H1 (cell line): ENCODE results near the gene IL6R. TPM values are rescaled to one million over a fixed set of nuclear protein-coding genes. Genes with fewer than 3 reads are reported as not detected.

Source experiments
- CTCF ChIA-PET: fragments of 300-600 bp; sonication (Branson Sonifier 250); formaldehyde crosslinking; loops from one replicate; lab custom pipeline; 2021; ENCODE audit not compliant: partially characterized antibody; lab: Charles Lee
- POLR2A ChIA-PET: fragments of 300-600 bp; sonication (Branson Sonifier 250); formaldehyde crosslinking; loops from one replicate; lab custom pipeline; 2021; ENCODE audit warnings: inconsistent platforms; ENCODE audit not compliant: partially characterized antibody; lab: Charles Lee
- DNase-seq, 2 experiments: peaks; one replicate each; pipeline versions ENCODE4 v3.0.0 to v3.0.0-alpha.2; 2010 to 2022; ENCODE audit warnings: low spot score in 2 of 2, low read depth in 1 of 2, mixed read lengths in 1 of 2
- FAIRE-seq: peaks from 2 replicates; lab custom pipeline; 2011; peaks lifted over from hg19 to GRCh38; lab: Jason Lieb, UNC
- H2AFZ ChIP-seq: 2 replicates; pipeline ENCODE4 v1.8.1; 2012; ENCODE audit warnings: low read length, inconsistent platforms
- H2AK5ac ChIP-seq: 2 replicates; pipeline ENCODE4 v1.6.1; 2013; ENCODE audit warnings: low read depth, low read length
- H2BK120ac ChIP-seq: replicated peaks from 2 replicates; pipeline ENCODE3; 2013; ENCODE audit warnings: low read depth, low read length, inconsistent platforms
- H2BK12ac ChIP-seq: 2 replicates; pipeline ENCODE4 v1.6.1; 2013; ENCODE audit warnings: low read depth, low read length
- H2BK15ac ChIP-seq: 2 replicates; pipeline ENCODE4 v1.6.1; 2013; ENCODE audit warnings: low read length
- H2BK20ac ChIP-seq: 2 replicates; pipeline ENCODE4 v1.6.1; 2013; ENCODE audit warnings: low read length
- H2BK5ac ChIP-seq: 2 replicates; pipeline ENCODE4 v1.6.1; 2013; ENCODE audit warnings: low read depth, low read length
- H3K14ac ChIP-seq: 2 replicates; pipeline ENCODE4 v1.6.1; 2013; ENCODE audit warnings: inconsistent platforms; ENCODE audit not compliant: insufficient read length
- H3K18ac ChIP-seq: 2 replicates; pipeline ENCODE4 v1.6.1; 2013; ENCODE audit warnings: low read length; ENCODE audit errors: extremely low read depth
- H3K23ac ChIP-seq: 2 replicates; pipeline ENCODE4 v1.6.1; 2013; ENCODE audit warnings: inconsistent platforms; ENCODE audit not compliant: insufficient read length
- H3K23me2 ChIP-seq: 2 replicates; pipeline ENCODE4 v1.6.1; 2013; ENCODE audit warnings: low read depth, low read length
- H3K27ac ChIP-seq: 2 replicates; pipeline ENCODE4 v1.6.1; 2011; ENCODE audit warnings: low read depth, low read length, inconsistent platforms
- H3K27me3 ChIP-seq, 4 experiments: replicated peaks in 1 of 4; 1 replicate in 1 of 4; 2 replicates in 3 of 4; pipeline versions ENCODE4 v1.6.1 to v1.8.1; 2011 to 2013; ENCODE audit warnings: low read length in 3 of 4, mild to moderate bottlenecking in 3 of 4, inconsistent platforms in 2 of 4, mixed read lengths in 2 of 4, moderate library complexity in 1 of 4; ENCODE audit not compliant: control insufficient read depth in 3 of 4, insufficient read depth in 3 of 4; ENCODE audit errors: extremely low read depth in 1 of 4
- H3K36me3 ChIP-seq, 4 experiments: 2 replicates each; pipeline versions ENCODE4 v1.6.1 to v1.8.1; 2011 to 2013; ENCODE audit warnings: mild to moderate bottlenecking in 4 of 4, low read length in 3 of 4, moderate library complexity in 2 of 4, control low read depth in 1 of 4, inconsistent platforms in 1 of 4; ENCODE audit not compliant: insufficient read depth in 4 of 4, control insufficient read depth in 2 of 4
- H3K4ac ChIP-seq: replicated peaks from 2 replicates; pipeline ENCODE3; 2013; ENCODE audit warnings: low read length, low read depth, mixed read lengths, inconsistent platforms; ENCODE audit not compliant: insufficient read length
- H3K4me1 ChIP-seq, 4 experiments: replicated peaks in 1 of 4; 1 replicate in 1 of 4; 2 replicates in 3 of 4; pipeline versions ENCODE4 v1.6.1 to v1.8.1; 2011 to 2013; ENCODE audit warnings: low read length in 3 of 4, inconsistent platforms in 2 of 4, mixed read lengths in 1 of 4; ENCODE audit not compliant: insufficient read depth in 4 of 4, control insufficient read depth in 3 of 4
- H3K4me2 ChIP-seq, 2 experiments: 2 replicates each; pipeline versions ENCODE4 v1.6.1 to v1.8.1; 2011 to 2013; ENCODE audit warnings: low read depth in 2 of 2, low read length in 2 of 2, control low read depth in 1 of 2, inconsistent platforms in 1 of 2, mild to moderate bottlenecking in 1 of 2; ENCODE audit not compliant: insufficient read depth in 1 of 2
- H3K4me3 ChIP-seq, 4 experiments: fragments of 200-600, 300-600 bp in 1 of 4; sonication (generic), shearing (Covaris generic), sonication (Bioruptor Twin) in 1 of 4; 2 replicates each; pipeline versions ENCODE4 v1.5.1 to v1.8.1; 2011 to 2016; ENCODE audit warnings: low read length in 4 of 4, low read depth in 3 of 4, control low read depth in 2 of 4, inconsistent platforms in 2 of 4, mild to moderate bottlenecking in 2 of 4, mixed read lengths in 1 of 4, moderate library complexity in 1 of 4; ENCODE audit not compliant: insufficient read depth in 2 of 4; ENCODE audit errors: extremely low read depth in 1 of 4
- H3K56ac ChIP-seq: replicated peaks from 2 replicates; pipeline ENCODE3; 2013; ENCODE audit warnings: low read depth, mild to moderate bottlenecking, mixed read lengths, low read length, inconsistent platforms; ENCODE audit not compliant: insufficient read length
- H3K79me1 ChIP-seq: 2 replicates; pipeline ENCODE4 v1.6.1; 2013; ENCODE audit warnings: low read depth, low read length, control low read depth
- H3K79me2 ChIP-seq, 2 experiments: 2 replicates each; pipeline versions ENCODE4 v1.6.1 to v1.8.1; 2012 to 2013; ENCODE audit warnings: low read length in 2 of 2, mild to moderate bottlenecking in 2 of 2, inconsistent platforms in 1 of 2; ENCODE audit not compliant: insufficient read depth in 2 of 2, control insufficient read depth in 1 of 2
- H3K9ac ChIP-seq, 4 experiments: replicated peaks in 1 of 4; 1 replicate in 1 of 4; 2 replicates in 3 of 4; pipeline versions ENCODE4 v1.6.1 to v1.8.1; 2011 to 2013; ENCODE audit warnings: low read depth in 3 of 4, low read length in 3 of 4, control low read depth in 2 of 4, mild to moderate bottlenecking in 2 of 4, moderate library complexity in 2 of 4, inconsistent platforms in 1 of 4; ENCODE audit errors: extremely low read depth in 1 of 4
- H3K9me3 ChIP-seq, 2 experiments: 2 replicates each; pipeline versions ENCODE4 v1.6.1 to v1.8.1; 2012 to 2013; ENCODE audit warnings: mild to moderate bottlenecking in 2 of 2, moderate library complexity in 2 of 2, control low read depth in 1 of 2, inconsistent platforms in 1 of 2, low read depth in 1 of 2, low read length in 1 of 2, mixed read lengths in 1 of 2; ENCODE audit not compliant: insufficient read depth in 2 of 2
- H4K20me1 ChIP-seq, 2 experiments: replicated peaks in 1 of 2; 2 replicates each; pipeline versions ENCODE3 to v1.8.1; 2011 to 2013; ENCODE audit warnings: inconsistent platforms in 2 of 2, low read length in 2 of 2, mild to moderate bottlenecking in 1 of 2; ENCODE audit not compliant: insufficient read depth in 2 of 2, control insufficient read depth in 1 of 2
- H4K5ac ChIP-seq: 2 replicates; pipeline ENCODE4 v1.6.1; 2013; ENCODE audit warnings: low read length, low read depth, mixed read lengths, inconsistent platforms; ENCODE audit not compliant: insufficient read length
- H4K8ac ChIP-seq: 2 replicates; pipeline ENCODE4 v1.8.0; 2013; ENCODE audit warnings: mild to moderate bottlenecking, moderate library complexity, low read length, inconsistent platforms; ENCODE audit not compliant: insufficient read depth; ENCODE audit errors: extremely low read depth
- H4K91ac ChIP-seq: replicated peaks from 2 replicates; pipeline ENCODE3; 2013; ENCODE audit warnings: low read length, mixed read lengths, inconsistent platforms; ENCODE audit not compliant: insufficient read length
- CBX5 ChIP-seq: fragments of 300-800, 300-1000 bp; sonication (generic); IDR thresholded peaks from 2 replicates; pipeline ENCODE4 v1.7.1; 2016; ENCODE audit warnings: antibody characterized with exemption, low read length, low read depth
- CTBP2 ChIP-seq: IDR thresholded peaks from 2 replicates; pipeline ENCODE4 v1.7.0; 2011; ENCODE audit warnings: borderline replicate concordance, mild to moderate bottlenecking, moderate library complexity, mixed read lengths, low read length; ENCODE audit not compliant: insufficient read depth, insufficient read length
- HDAC2 ChIP-seq, 2 experiments: fragments of 300-600 bp in 1 of 2; sonication (generic) in 1 of 2; IDR thresholded peaks; 2 replicates each; pipeline ENCODE4 v1.6.1; 2011 to 2012; ENCODE audit warnings: low read depth in 2 of 2, low read length in 2 of 2, mild to moderate bottlenecking in 2 of 2, moderate library complexity in 2 of 2, borderline replicate concordance in 1 of 2, inconsistent platforms in 1 of 2
- KDM1A ChIP-seq: fragments of 200-600, 300-600 bp; sonication (generic); IDR thresholded peaks from 2 replicates; pipeline ENCODE4 v1.7.1; 2016; ENCODE audit warnings: mild to moderate bottlenecking, low read length, borderline replicate concordance
- POLR2A ChIP-seq, 2 experiments: IDR thresholded peaks; 1 replicate in 1 of 2; 2 replicates in 1 of 2; pipeline ENCODE4 v1.6.1; 2011; ENCODE audit warnings: low read depth in 2 of 2, low read length in 2 of 2, mild to moderate bottlenecking in 2 of 2; ENCODE audit errors: control extremely low read depth in 1 of 2
- TAF1 ChIP-seq: IDR thresholded peaks from 2 replicates; pipeline ENCODE4 v1.6.1; 2011; ENCODE audit warnings: mild to moderate bottlenecking, low read depth, low read length
- TAF7 ChIP-seq: optimal IDR thresholded peaks from 2 replicates; pipeline ENCODE3; 2011; ENCODE audit warnings: low read depth, mild to moderate bottlenecking, inconsistent platforms, low read length, moderate library complexity, borderline replicate concordance
- WGBS, 2 experiments: shearing (Covaris generic) in 1 of 2; methylation state at CpG; one replicate each; pipeline versions ENCODE4 v1.1.6 to v1.1.7; 2013 to 2015; ENCODE audit warnings: low lambda C conversion rate in 2 of 2, mixed read lengths in 2 of 2, inconsistent platforms in 1 of 2, low coverage in 1 of 2, missing lambda C conversion rate in 1 of 2; ENCODE audit not compliant: insufficient replicate concordance in 2 of 2, insufficient coverage in 1 of 2, insufficient read length in 1 of 2; ENCODE audit errors: extremely low coverage in 1 of 2, missing lambda C conversion rate in 1 of 2; 5-methylcytosine and 5-hydroxymethylcytosine counted together
- polyA plus RNA-seq, 7 experiments: library from polyadenylated mRNA; depleted of rRNA in 3 of 7; stranded (reverse) in 5 of 7; unstranded in 2 of 7; fragments of >200 nt in 5 of 7; fragments of 200-250 nt in 2 of 7; gene quantifications; 1 replicate in 5 of 7; 2 replicates in 1 of 7; 4 replicates in 1 of 7; pipeline versions ENCODE4 v1.2.1 to v1.2.3, GENCODE V29; 2011 to 2013; ENCODE audit warnings: missing spikeins in 2 of 7, mixed read lengths in 2 of 7
- total RNA-seq: library from RNA; stranded (reverse); fragmentation: NEBNext Ultra II Directional; extraction: Animal tissue kit (Norgen Biotek cat#: 25700); gene quantifications from 2 replicates; pipeline ENCODE4 v1.2.1, GENCODE V29; 2021

Gene IL6R
- total and polyA plus RNA-seq, 2 of the 8 experiments (the other 6 are each of a cell fraction or from before 2014, with no cell fraction given), result 2.3 to 3.0 TPM

GRCh38 chr1:154391086-154391770 lies 13.9 kb upstream of the IL6R start:
- Histone ChIP-seq H3K23ac (no peak overlapping the region), H3K4me1 (no peaks in the 10 kb centered on the region), H3K18ac (no peak overlapping the region), H3K4me2 (no peak overlapping the region), H2BK20ac (no peak overlapping the region), H2BK12ac (no peak overlapping the region), H2AFZ (0 out of 2 replicates have a peak overlapping the region, but pooled peaks have one; percentile 62), H3K23me2 (no peaks in the 10 kb centered on the region), H2AK5ac (no peak overlapping the region), H4K8ac (no peak overlapping the region), H3K36me3 (no peaks in the 10 kb centered on the region), H2BK5ac (no peak overlapping the region), H3K9ac (no peak overlapping the region), H3K9me3 (peaks cover 0 to 4% of the 10 kb centered on the region in 2 experiments; a peak in 2 of 4 replicates), H3K4ac (no peak overlapping the region), H3K79me1 (no peaks in the 10 kb centered on the region), H3K14ac (no peak overlapping the region), H3K79me2 (no peaks in the 10 kb centered on the region), H4K91ac (no peak overlapping the region), H2BK120ac (no peak overlapping the region), H3K27me3 (no peaks in the 10 kb centered on the region; a peak in 1 of 7 replicates), H3K56ac (no peak overlapping the region), H3K27ac (no peak overlapping the region), H4K20me1 (no peaks in the 10 kb centered on the region), H2BK15ac (0 out of 2 replicates have a peak overlapping the region, but pooled peaks have one; percentile 31), H4K5ac (no peak overlapping the region), H3K4me3 (no peak overlapping the region)
- FAIRE-seq (no peak), DNase-seq (no peak)
- CTCF ChIA-PET, result interaction anchor here (1.6 kb wide), 1 partner anchor 18 kb away, joined by 5 read pairs; no protein-coding TSS in a partner anchor
- 90% methylated on average over 7 of the region's 9 CpGs; no CpG with 5 or more reads in 1 of the 2 experiments for WGBS, 2 experiments
- no peak for TF ChIP-seq HDAC2 (IDR thresholded peaks at IDR 0.05; ENCODE audit: borderline replicate concordance in 1 of 2, low read depth in 2 of 2, low read length in 2 of 2)
- no peak for TF ChIP-seq TAF7
- no peak for TF ChIP-seq TAF1
- no peak for TF ChIP-seq KDM1A
- TF ChIP-seq CTBP2, result no peak
- TF ChIP-seq POLR2A (IDR thresholded peaks at IDR 0.05; ENCODE audit: control extremely low read depth in 1 of 2, low read depth in 2 of 2, low read length in 2 of 2), result no peak
- no peak for TF ChIP-seq CBX5
- POLR2A ChIA-PET, result interaction anchor here (0.6 kb wide), 1 partner anchor 470 kb away, joined by 3 read pairs; no protein-coding TSS in a partner anchor
